H1 (cell line): Measurements from ENCODE around the gene DARS2.

Experiments used
- BCL11A ChIP-seq, 2 experiments: IDR thresholded peaks; one replicate each; pipeline ENCODE4 v1.6.1; 2011; ENCODE audit warnings: low read depth in 2 of 2, low read length in 2 of 2, mild to moderate bottlenecking in 2 of 2
- CREB1 ChIP-seq: IDR thresholded peaks from 2 replicates; pipeline ENCODE4 v1.6.1; 2012; ENCODE audit warnings: inconsistent platforms
- FOSL1 ChIP-seq: IDR thresholded peaks from 2 replicates; pipeline ENCODE4 v1.6.1; 2011; ENCODE audit warnings: mild to moderate bottlenecking, low read depth, low read length, moderate library complexity; ENCODE audit not compliant: insufficient read depth
- GABPA ChIP-seq: IDR thresholded peaks from 2 replicates; pipeline ENCODE4 v1.6.1; 2011; ENCODE audit warnings: mild to moderate bottlenecking, low read length, moderate library complexity, borderline replicate concordance; ENCODE audit not compliant: insufficient read depth
- NRF1 ChIP-seq: IDR thresholded peaks from 2 replicates; pipeline ENCODE4 v1.6.1; 2011; ENCODE audit warnings: mild to moderate bottlenecking, low read depth, low read length, improper control_type of control experiment
- POLR2A ChIP-seq, 2 experiments: IDR thresholded peaks; 1 replicate in 1 of 2; 2 replicates in 1 of 2; pipeline ENCODE4 v1.6.1; 2011; ENCODE audit warnings: low read depth in 2 of 2, low read length in 2 of 2, mild to moderate bottlenecking in 2 of 2; ENCODE audit errors: control extremely low read depth in 1 of 2
- RNF2 ChIP-seq: fragments of 200-900, 300-1000 bp; sonication (generic); IDR thresholded peaks from 2 replicates; pipeline ENCODE4 v1.7.1; 2016; ENCODE audit warnings: borderline replicate concordance, low read depth, mild to moderate bottlenecking, antibody characterized with exemption, low read length; ENCODE audit not compliant: poor library complexity, severe bottlenecking; ENCODE audit errors: missing control alignments
- TCF12 ChIP-seq: IDR thresholded peaks from 2 replicates; pipeline ENCODE4 v1.6.1; 2011; ENCODE audit warnings: low read depth, mild to moderate bottlenecking, low read length
- YY1 ChIP-seq: IDR thresholded peaks from 2 replicates; pipeline ENCODE4 v1.6.1; 2011; ENCODE audit warnings: low read depth, mild to moderate bottlenecking, low read length
- TF ChIP-seq, protein P1 (sequence below), 3 experiments: IDR thresholded peaks; 1 replicate in 2 of 3; 2 replicates in 1 of 3; pipeline versions ENCODE4 v1.5.1 to v1.6.1; 2011; ENCODE audit warnings: low read length in 3 of 3, mild to moderate bottlenecking in 3 of 3, inconsistent platforms in 2 of 3, low read depth in 1 of 3, moderate library complexity in 1 of 3; ENCODE audit not compliant: insufficient read depth in 1 of 3; ENCODE audit errors: control extremely low read depth in 1 of 3

DNA sequence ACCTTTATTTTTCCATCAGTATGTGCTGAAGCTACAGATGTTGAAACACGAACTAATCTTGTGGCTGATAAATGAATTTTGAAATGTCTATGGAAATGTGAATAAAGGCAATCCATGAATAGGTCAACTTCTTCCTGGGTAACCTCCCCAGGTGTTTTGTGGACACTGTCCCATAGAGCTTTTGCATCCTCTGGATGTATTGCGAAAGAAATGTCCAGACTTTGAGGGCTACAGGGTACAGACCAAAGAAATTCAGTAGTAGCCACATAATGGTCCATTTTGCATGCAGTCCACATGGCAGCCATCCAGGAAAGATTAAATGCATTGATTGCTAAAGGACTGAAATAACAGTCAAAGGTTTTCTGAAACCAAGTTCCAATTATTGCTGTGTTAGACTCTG, 21.5 kb upstream of the DARS2 start:
- TF ChIP-seq GABPA (no peak), BCL11A (IDR thresholded peaks at IDR 0.05; ENCODE audit: low read depth in 2 of 2, low read length in 2 of 2) (no peak), POLR2A (IDR thresholded peaks at IDR 0.05; ENCODE audit: control extremely low read depth in 1 of 2, low read depth in 2 of 2, low read length in 2 of 2) (no peak), FOSL1 (no peak), TCF12 (no peak), YY1 (no peak), CREB1 (no peak), NRF1 (no peak), RNF2 (no peak)
- TF ChIP-seq, protein P1, sequence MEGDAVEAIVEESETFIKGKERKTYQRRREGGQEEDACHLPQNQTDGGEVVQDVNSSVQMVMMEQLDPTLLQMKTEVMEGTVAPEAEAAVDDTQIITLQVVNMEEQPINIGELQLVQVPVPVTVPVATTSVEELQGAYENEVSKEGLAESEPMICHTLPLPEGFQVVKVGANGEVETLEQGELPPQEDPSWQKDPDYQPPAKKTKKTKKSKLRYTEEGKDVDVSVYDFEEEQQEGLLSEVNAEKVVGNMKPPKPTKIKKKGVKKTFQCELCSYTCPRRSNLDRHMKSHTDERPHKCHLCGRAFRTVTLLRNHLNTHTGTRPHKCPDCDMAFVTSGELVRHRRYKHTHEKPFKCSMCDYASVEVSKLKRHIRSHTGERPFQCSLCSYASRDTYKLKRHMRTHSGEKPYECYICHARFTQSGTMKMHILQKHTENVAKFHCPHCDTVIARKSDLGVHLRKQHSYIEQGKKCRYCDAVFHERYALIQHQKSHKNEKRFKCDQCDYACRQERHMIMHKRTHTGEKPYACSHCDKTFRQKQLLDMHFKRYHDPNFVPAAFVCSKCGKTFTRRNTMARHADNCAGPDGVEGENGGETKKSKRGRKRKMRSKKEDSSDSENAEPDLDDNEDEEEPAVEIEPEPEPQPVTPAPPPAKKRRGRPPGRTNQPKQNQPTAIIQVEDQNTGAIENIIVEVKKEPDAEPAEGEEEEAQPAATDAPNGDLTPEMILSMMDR (IDR thresholded peaks at IDR 0.05; ENCODE audit: control extremely low read depth in 1 of 3, insufficient read depth in 1 of 3, low read depth in 1 of 3, low read length in 3 of 3): no peak
